HepG2 (cell line): ENCODE measurements around the gene OR2M3. TPM values are rescaled to one million over a fixed set of nuclear protein-coding genes. Genes with fewer than 3 reads are reported as not detected.

ENCODE experiments used
- ARNT ChIP-seq: fragments of 450-650 bp; IDR thresholded peaks from 2 replicates; pipeline ENCODE4 v1.6.1; 2017
- HNF4G ChIP-seq, 2 experiments: sonication (generic) in 1 of 2; formaldehyde crosslinking in 1 of 2; IDR thresholded peaks; 2 replicates each; pipeline versions ENCODE4 v1.4.0 to v1.6.1; 2011 to 2020; ENCODE audit warnings: borderline replicate concordance in 2 of 2, low read depth in 2 of 2, mild to moderate bottlenecking in 2 of 2, low read length in 1 of 2, missing genetic modification reagents in 1 of 2, moderate library complexity in 1 of 2
- NFIB ChIP-seq: sonication (generic); formaldehyde crosslinking; IDR thresholded peaks from 2 replicates; pipeline ENCODE4 v1.9.0; 2021; ENCODE audit warnings: missing genetic modification reagents, mild to moderate bottlenecking, borderline replicate concordance
- SMYD3 ChIP-seq: sonication (generic); formaldehyde crosslinking; IDR thresholded peaks from 2 replicates; pipeline ENCODE4 v1.8.1; 2023; ENCODE audit warnings: mild to moderate bottlenecking, missing genetic modification reagents
- THRA ChIP-seq: sonication (generic); formaldehyde crosslinking; IDR thresholded peaks from 2 replicates; pipeline ENCODE4 v1.4.0; 2020; ENCODE audit warnings: missing genetic modification reagents, borderline replicate concordance
- ZNF570 ChIP-seq: sonication (generic); formaldehyde crosslinking; IDR thresholded peaks from 2 replicates; pipeline ENCODE4 v1.4.0; 2020; ENCODE audit warnings: mild to moderate bottlenecking, missing genetic modification reagents, borderline replicate concordance
- ZNF609 ChIP-seq: sonication (generic); formaldehyde crosslinking; IDR thresholded peaks from 2 replicates; pipeline ENCODE4 v1.4.0; 2020; ENCODE audit warnings: mild to moderate bottlenecking, missing genetic modification reagents, borderline replicate concordance
- ZNF775 ChIP-seq: sonication (generic); formaldehyde crosslinking; IDR thresholded peaks from 2 replicates; pipeline ENCODE4 v1.4.0; 2020; ENCODE audit warnings: missing genetic modification reagents, mild to moderate bottlenecking, moderate library complexity, borderline replicate concordance
- ZSCAN31 ChIP-seq: sonication (generic); formaldehyde crosslinking; IDR thresholded peaks from 2 replicates; pipeline ENCODE4 v1.5.0; 2020; ENCODE audit warnings: low read depth, mild to moderate bottlenecking, missing genetic modification reagents
- polyA plus RNA-seq, 8 experiments: library from polyadenylated mRNA; depleted of rRNA in 3 of 8; stranded (reverse) in 7 of 8; unstranded in 1 of 8; fragments of >200 nt; fragmentation: Illumina TruSeq in 4 of 8; extraction: Trizol in 4 of 8; gene quantifications; 2 replicates each; pipeline versions ENCODE4 v1.2.1 to v1.2.3, GENCODE V29; 2011 to 2016; ENCODE audit warnings: low read depth in 4 of 8, missing spikeins in 1 of 8, mixed read lengths in 1 of 8; ENCODE audit not compliant: insufficient read depth in 1 of 8
- total RNA-seq, 5 experiments: library from RNA; depleted of rRNA; stranded (reverse); fragments of >200 nt; fragmentation: Illumina TruSeq; extraction: Trizol; gene quantifications; 2 replicates each; pipeline ENCODE4 v1.2.3, GENCODE V29; 2016; ENCODE audit warnings: low read depth in 1 of 5

OR2M3 gene
- total and polyA plus RNA-seq, 2 of the 13 experiments (the other 11 are each of a cell fraction or from before 2014, with no cell fraction given): not detected

- TF ChIP-seq THRA (CRISPR knock-in tag): no peak
- no peak for TF ChIP-seq ZNF609 (CRISPR knock-in tag)
- TF ChIP-seq ZNF775: no peak
- no peak for TF ChIP-seq ZSCAN31 (CRISPR knock-in tag)
- no peak for TF ChIP-seq ARNT
- TF ChIP-seq NFIB (CRISPR knock-in tag): no peak
- TF ChIP-seq SMYD3 (CRISPR knock-in tag): no peak
- no peak for TF ChIP-seq ZNF570 (CRISPR knock-in tag)
- no peak for TF ChIP-seq HNF4G (IDR thresholded peaks at IDR 0.05; ENCODE audit: borderline replicate concordance, low read depth, low read length)
- TF ChIP-seq HNF4G (CRISPR knock-in tag; IDR thresholded peaks at IDR 0.05; ENCODE audit: borderline replicate concordance, low read depth): no peak
Measured at GRCh38 chr1:248229360-248229908, 32.4 kb downstream of the OR2M3 start (continued).
